NAMALWA (cell line): ENCODE results near the gene APBA3.
A peak's percentile ranks its signal among the peaks of the same experiment; 100 is the strongest.

ENCODE experiments used
- DNase-seq: peaks from one replicate; pipeline ENCODE4 v3.0.0-alpha.2; 2015; ENCODE audit warnings: low spot score

The APBA3 gene

GRCh38 chr19:3746371-3747056, 15.0 kb downstream of the APBA3 start:
- DNase-seq = no peak

- no peak for DNase-seq
Measured at GRCh38 chr19:3745363-3746045, 16.0 kb downstream of the APBA3 start.

GRCh38 chr19:3743486-3743885, 18.0 kb downstream of the APBA3 start:
- DNase-seq = peak; percentile 84

GRCh38 chr19:3740431-3740830, 21.1 kb downstream of the APBA3 start:
- DNase-seq = no peak

- no peak for DNase-seq
Measured at GRCh38 chr19:3738477-3739220, 22.8 kb downstream of the APBA3 start.

GRCh38 chr19:3737487-3738205, 23.8 kb downstream of the APBA3 start:
- no peak for DNase-seq

- no peak for DNase-seq
Measured at GRCh38 chr19:3736106-3736724, 25.3 kb downstream of the APBA3 start.

GRCh38 chr19:3734310-3734600, 27.2 kb downstream of the APBA3 start:
- DNase-seq = no peak

GRCh38 chr19:3733549-3734309, 27.8 kb downstream of the APBA3 start:
- DNase-seq = no peak

GRCh38 chr19:3732108-3732507, 29.4 kb downstream of the APBA3 start:
- DNase-seq = peak; percentile 35

GRCh38 chr19:3730457-3730958, 31.0 kb downstream of the APBA3 start:
- DNase-seq = no peak

GRCh38 chr19:3725640-3726310, 35.7 kb downstream of the APBA3 start:
- no peak for DNase-seq

- no peak for DNase-seq
Measured at GRCh38 chr19:3725121-3725520, 36.4 kb downstream of the APBA3 start.

GRCh38 chr19:3723883-3724282, 37.6 kb downstream of the APBA3 start:
- DNase-seq = no peak

GRCh38 chr19:3723110-3723488, 38.4 kb downstream of the APBA3 start:
- no peak for DNase-seq

- no peak for DNase-seq
Measured at GRCh38 chr19:3722443-3723109, 38.9 kb downstream of the APBA3 start.

GRCh38 chr19:3721887-3722442, 39.5 kb downstream of the APBA3 start:
- DNase-seq = no peak

GRCh38 chr19:3721131-3721886, 40.2 kb downstream of the APBA3 start:
- peak; percentile 91 for DNase-seq

GRCh38 chr19:3720349-3720917, 41.1 kb downstream of the APBA3 start:
- DNase-seq = no peak
